ENCODE measurements around the gene NUAK2. TPM values are rescaled to one million over a fixed set of nuclear protein-coding genes. Genes with fewer than 3 reads are reported as not detected.
A peak's percentile ranks its signal among the peaks of the same experiment; 100 is the strongest.

NUAK2 gene
- polyA plus RNA-seq, 1 experiment = 7.0 TPM

- no peak overlapping the region for H3K4me3 ChIP-seq (ENCODE audit: low read depth, low read length)
- CTCF ChIA-PET = interaction anchor here (0.9 to 2.8 kb wide), 5 partner anchors 21 to 59 kb away, joined by 3 to 16 read pairs (median 6); no protein-coding TSS in a partner anchor
These were observed 26.6 kb downstream of the NUAK2 start for GRCh38 chr1:205294934-205295333.

GRCh38 chr1:205294175-205294917 lies 27.2 kb downstream of the NUAK2 start:
- POLR2A ChIA-PET = interaction anchor here (0.9 to 3.4 kb wide), 5 partner anchors 9 to 27 kb away, joined by 4 to 35 read pairs (median 7); partner anchors contain the start of gene NUAK2
- TF ChIP-seq CTCF (IDR thresholded peaks at IDR 0.05; ENCODE audit: low read depth, low read length) = no peak
- no peaks in the 10 kb centered on the region for H3K9me3 ChIP-seq (ENCODE audit: control insufficient read depth, insufficient read depth, low read length)
- CTCF ChIA-PET = interaction anchor here (0.9 to 2.8 kb wide), 6 partner anchors 21 to 60 kb away, joined by 3 to 16 read pairs (median 5); no protein-coding TSS in a partner anchor
- H3K27me3 ChIP-seq (ENCODE audit: control insufficient read depth, insufficient read depth, low read length) = no peaks in the 10 kb centered on the region
- peak overlapping the region; percentile 95 for H3K27ac ChIP-seq (ENCODE audit: low read depth, low read length)
- peak; percentile 90 for DNase-seq (ENCODE audit: low read depth, low spot score)
- H3K4me3 ChIP-seq (ENCODE audit: low read depth, low read length) = no peak overlapping the region

More at GRCh38 chr1:205294934-205295333, 26.6 kb downstream of the NUAK2 start:
- DNase-seq (ENCODE audit: low read depth, low spot score) = no peak
- POLR2A ChIA-PET = interaction anchor here (0.9 to 3.4 kb wide), 5 partner anchors 8 to 26 kb away, joined by 4 to 35 read pairs (median 7); partner anchors contain the start of gene NUAK2
- TF ChIP-seq CTCF (IDR thresholded peaks at IDR 0.05; ENCODE audit: low read depth, low read length) = no peak
- Histone ChIP-seq H3K27ac (ENCODE audit: low read depth, low read length) (peak overlapping the region; percentile 95), H3K9me3 (ENCODE audit: control insufficient read depth, insufficient read depth, low read length) (no peaks in the 10 kb centered on the region), H3K27me3 (ENCODE audit: control insufficient read depth, insufficient read depth, low read length) (no peaks in the 10 kb centered on the region)

- Histone ChIP-seq H3K27me3 (ENCODE audit: control insufficient read depth, insufficient read depth, low read length) (no peaks in the 10 kb centered on the region), H3K9me3 (ENCODE audit: control insufficient read depth, insufficient read depth, low read length) (no peaks in the 10 kb centered on the region), H3K27ac (ENCODE audit: low read depth, low read length) (peak overlapping the region; percentile 95), H3K4me3 (ENCODE audit: low read depth, low read length) (no peak overlapping the region)
- no peak for DNase-seq (ENCODE audit: low read depth, low spot score)
- TF ChIP-seq CTCF (IDR thresholded peaks at IDR 0.05; ENCODE audit: low read depth, low read length) = no peak
- CTCF ChIA-PET = interaction anchor here (0.9 to 2.8 kb wide), 5 partner anchors 20 to 61 kb away, joined by 3 to 16 read pairs (median 6); no protein-coding TSS in a partner anchor
- POLR2A ChIA-PET = interaction anchor here (1.0 to 3.4 kb wide), 2 partner anchors 8 to 20 kb away, joined by 9 to 35 read pairs; no protein-coding TSS in a partner anchor
These were observed 28.0 kb downstream of the NUAK2 start for GRCh38 chr1:205293350-205294074.

GRCh38 chr1:205291596-205291995 lies 29.9 kb downstream of the NUAK2 start:
- Histone ChIP-seq H3K4me3 (ENCODE audit: low read depth, low read length) (no peak overlapping the region), H3K27ac (ENCODE audit: low read depth, low read length) (no peak overlapping the region), H3K9me3 (ENCODE audit: control insufficient read depth, insufficient read depth, low read length) (no peaks in the 10 kb centered on the region), H3K27me3 (ENCODE audit: control insufficient read depth, insufficient read depth, low read length) (no peaks in the 10 kb centered on the region)
- no peak for DNase-seq (ENCODE audit: low read depth, low spot score)
- TF ChIP-seq CTCF (IDR thresholded peaks at IDR 0.05; ENCODE audit: low read depth, low read length) = no peak
- ChIA-PET CTCF (interaction anchor here (0.7 to 1.6 kb wide), 2 partner anchors 18 to 34 kb away, joined by 3 to 4 read pairs; no protein-coding TSS in a partner anchor), POLR2A (no interaction called here)

Data from AG04450 (cell line).